H1 (cell line): Measurements from ENCODE around the gene VSTM2L. TPM values are rescaled to one million over a fixed set of nuclear protein-coding genes. Genes with fewer than 3 reads are reported as not detected.

Experiments used
- ATF3 ChIP-seq: IDR thresholded peaks from 2 replicates; pipeline ENCODE4 v1.6.1; 2011; ENCODE audit warnings: low read depth, mild to moderate bottlenecking, low read length; ENCODE audit not compliant: insufficient read depth
- HDAC6 ChIP-seq: IDR thresholded peaks from one replicate; pipeline ENCODE4 v1.7.1; 2012; ENCODE audit warnings: low read depth, mild to moderate bottlenecking, inconsistent platforms, low read length, moderate library complexity
- POLR2A ChIP-seq, 2 experiments: IDR thresholded peaks; 1 replicate in 1 of 2; 2 replicates in 1 of 2; pipeline ENCODE4 v1.6.1; 2011; ENCODE audit warnings: low read depth in 2 of 2, low read length in 2 of 2, mild to moderate bottlenecking in 2 of 2; ENCODE audit errors: control extremely low read depth in 1 of 2
- RBBP5 ChIP-seq: IDR thresholded peaks from 2 replicates; pipeline ENCODE4 v1.7.1; 2012; ENCODE audit warnings: low read depth, mild to moderate bottlenecking, inconsistent platforms, low read length, moderate library complexity, borderline replicate concordance
- SIX5 ChIP-seq: IDR thresholded peaks from 2 replicates; pipeline ENCODE4 v1.6.1; 2011; ENCODE audit warnings: mild to moderate bottlenecking, low read depth, low read length
- TEAD4 ChIP-seq: IDR thresholded peaks from 2 replicates; pipeline ENCODE4 v1.6.1; 2012; ENCODE audit warnings: low read depth, low read length, inconsistent platforms, mixed read lengths
- polyA plus RNA-seq, 7 experiments: library from polyadenylated mRNA; depleted of rRNA in 3 of 7; stranded (reverse) in 5 of 7; unstranded in 2 of 7; fragments of >200 nt in 5 of 7; fragments of 200-250 nt in 2 of 7; gene quantifications; 1 replicate in 5 of 7; 2 replicates in 1 of 7; 4 replicates in 1 of 7; pipeline versions ENCODE4 v1.2.1 to v1.2.3, GENCODE V29; 2011 to 2013; ENCODE audit warnings: missing spikeins in 2 of 7, mixed read lengths in 2 of 7
- total RNA-seq: library from RNA; stranded (reverse); fragmentation: NEBNext Ultra II Directional; extraction: Animal tissue kit (Norgen Biotek cat#: 25700); gene quantifications from 2 replicates; pipeline ENCODE4 v1.2.1, GENCODE V29; 2021
- TF ChIP-seq, protein P1 (sequence below): IDR thresholded peaks from 2 replicates; pipeline ENCODE4 v1.6.1; 2011; ENCODE audit warnings: low read length, improper control_type of control experiment

VSTM2L gene
- total and polyA plus RNA-seq, 2 of the 8 experiments (the other 6 are each of a cell fraction or from before 2014, with no cell fraction given) = 1.3 to 3.2 TPM

GRCh38 chr20:37989601-37990295 lies 86.8 kb downstream of the VSTM2L start (continued):
- no peak for TF ChIP-seq POLR2A (IDR thresholded peaks at IDR 0.05; ENCODE audit: control extremely low read depth in 1 of 2, low read depth in 2 of 2, low read length in 2 of 2)
- TF ChIP-seq TEAD4 = no peak
- TF ChIP-seq, protein P1, sequence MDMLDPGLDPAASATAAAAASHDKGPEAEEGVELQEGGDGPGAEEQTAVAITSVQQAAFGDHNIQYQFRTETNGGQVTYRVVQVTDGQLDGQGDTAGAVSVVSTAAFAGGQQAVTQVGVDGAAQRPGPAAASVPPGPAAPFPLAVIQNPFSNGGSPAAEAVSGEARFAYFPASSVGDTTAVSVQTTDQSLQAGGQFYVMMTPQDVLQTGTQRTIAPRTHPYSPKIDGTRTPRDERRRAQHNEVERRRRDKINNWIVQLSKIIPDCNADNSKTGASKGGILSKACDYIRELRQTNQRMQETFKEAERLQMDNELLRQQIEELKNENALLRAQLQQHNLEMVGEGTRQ = no peak
- TF ChIP-seq HDAC6 = no peak
- TF ChIP-seq RBBP5 = no peak
- TF ChIP-seq SIX5 = no peak
- no peak for TF ChIP-seq ATF3
